Activated CD4-positive, alpha-beta T cell treated with anti-CD3 and anti-CD28 coated beads for 1 hour (primary cell): ENCODE measurements around the gene CX3CL1.
"Not testable (repeated sequence)": the region's sequence is repeated elsewhere in the genome, so short reads cannot be mapped to it uniquely, and the experiment has no call there.

Experiments
- DNase-seq: peaks from one replicate; pipeline ENCODE4 v3.0.0-alpha.2; 2020

CX3CL1 gene

DNA sequence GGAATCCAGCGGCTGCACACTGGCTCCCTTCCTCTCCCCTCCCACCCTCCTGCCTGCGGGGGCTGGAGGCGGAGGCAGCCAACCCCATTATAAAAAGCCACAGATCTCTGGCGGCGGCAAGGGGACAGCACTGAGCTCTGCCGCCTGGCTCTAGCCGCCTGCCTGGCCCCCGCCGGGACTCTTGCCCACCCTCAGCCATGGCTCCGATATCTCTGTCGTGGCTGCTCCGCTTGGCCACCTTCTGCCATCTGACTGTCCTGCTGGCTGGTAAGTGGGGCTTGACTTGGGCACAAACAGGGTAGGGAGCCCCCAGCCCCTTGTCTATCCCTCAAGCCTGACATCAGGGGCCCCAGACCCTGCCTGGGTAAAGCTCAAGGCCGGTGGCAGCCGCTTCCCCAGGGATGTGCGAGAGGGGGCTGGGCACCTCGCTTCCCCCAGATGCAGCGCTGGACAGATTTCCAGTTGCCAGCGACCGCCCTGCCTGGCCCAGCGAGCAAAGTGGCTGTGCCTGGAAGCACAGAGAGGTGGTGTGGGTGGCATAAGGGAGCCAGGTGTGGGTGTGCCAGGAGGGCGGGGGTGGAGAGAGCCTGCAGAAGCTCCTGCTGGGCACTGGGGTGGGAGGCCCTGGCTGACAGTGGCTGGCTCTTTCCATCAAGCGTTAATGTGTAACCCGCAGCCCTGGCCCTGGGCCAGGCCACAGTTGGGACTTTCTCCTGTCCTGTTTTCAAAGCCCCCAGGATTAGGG lies at the start of gene CX3CL1:
Gene CX3CL1, plus strand, starts transcription at position 119 of the 745 bp plus-strand sequence. Its CDS starts 79 bp downstream, at position 198.
- no peak for DNase-seq

DNA sequence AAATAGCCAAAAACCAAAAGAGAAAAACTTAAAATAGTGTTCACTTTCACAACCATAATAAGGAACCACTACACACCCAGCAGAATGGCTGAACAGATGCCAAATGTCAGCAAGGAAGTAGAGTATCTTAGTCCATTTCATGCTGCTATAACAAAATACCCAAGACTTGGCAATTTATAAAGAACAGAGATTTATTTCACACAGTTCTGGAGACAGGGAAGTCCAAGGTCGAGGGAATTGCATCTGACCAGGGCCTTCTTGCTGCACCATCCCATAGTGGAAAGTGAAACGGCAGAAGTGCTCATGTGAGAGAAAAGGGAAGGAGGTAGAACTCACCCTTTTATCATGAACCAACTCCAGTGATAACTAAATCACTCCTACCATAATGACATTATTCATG lies 47.5 kb upstream of the CX3CL1 start:
- no peak for DNase-seq

DNA sequence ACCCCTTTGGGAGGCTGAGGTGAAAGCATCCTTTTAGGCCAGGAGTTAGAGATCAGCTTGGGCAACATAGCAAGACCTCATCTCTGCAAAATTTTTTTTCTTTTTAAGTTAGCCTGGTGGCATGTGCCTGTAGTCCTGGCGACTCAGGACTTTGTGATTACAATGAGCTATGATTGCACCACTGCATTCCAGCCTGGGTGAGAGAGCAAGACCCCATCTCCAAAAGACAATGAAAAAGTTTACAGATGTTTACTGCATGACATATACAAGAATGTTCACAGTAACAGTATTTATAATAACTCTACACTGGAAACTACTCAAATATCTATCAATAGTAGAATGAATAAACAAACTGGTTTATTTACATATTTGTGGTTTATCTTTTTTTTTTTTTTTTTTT lies 46.8 kb upstream of the CX3CL1 start:
- no peak for DNase-seq

DNA sequence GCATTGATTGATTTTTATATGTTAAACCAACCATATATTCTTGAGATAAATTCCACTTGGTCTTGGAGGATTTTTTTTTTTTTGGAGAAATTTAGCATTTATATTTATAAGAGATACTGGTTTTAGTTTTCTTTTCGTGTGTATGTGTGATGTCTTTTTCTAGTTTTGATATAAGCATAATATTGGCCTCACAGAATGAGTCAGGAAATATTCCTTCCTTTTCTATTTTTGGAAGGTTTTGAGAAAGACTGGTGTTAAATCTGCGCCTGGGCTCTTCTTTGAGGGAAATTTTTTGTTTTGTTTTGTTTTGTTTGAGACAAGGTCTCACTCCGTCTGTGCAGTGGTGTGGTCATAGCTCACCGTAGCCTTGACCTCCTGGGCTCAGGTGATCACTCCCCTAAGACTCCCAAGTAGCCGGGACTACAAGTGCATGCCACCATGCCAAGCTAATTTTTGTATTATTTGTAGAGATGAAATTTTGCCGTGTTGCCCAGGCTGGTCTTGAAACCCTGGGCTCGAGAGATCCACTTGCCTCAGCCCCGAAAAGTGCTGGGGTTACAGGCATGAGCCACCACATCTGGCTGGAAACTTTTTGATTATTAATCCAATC lies 42.5 kb upstream of the CX3CL1 start:
- DNase-seq = no peak

DNA sequence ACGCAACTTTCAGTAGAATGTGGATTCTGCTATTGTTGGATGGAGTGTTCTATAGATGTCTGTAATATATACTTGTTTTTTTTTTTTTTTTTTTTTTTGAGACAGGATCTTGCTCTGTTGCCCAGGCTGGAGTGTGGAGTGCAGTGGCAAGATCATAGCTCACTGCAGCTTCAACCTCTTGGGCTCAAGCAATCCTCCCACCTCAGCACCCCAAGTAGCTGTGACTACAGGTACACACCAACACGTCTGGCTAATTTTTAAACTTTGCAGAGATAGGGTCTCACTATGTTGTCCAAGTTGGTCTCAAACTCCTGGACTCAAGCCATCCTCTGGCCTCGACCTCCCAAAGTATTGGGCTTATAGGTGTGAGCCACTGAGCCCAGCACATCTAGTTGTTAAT lies 40.9 kb upstream of the CX3CL1 start:
- no peak for DNase-seq

DNA sequence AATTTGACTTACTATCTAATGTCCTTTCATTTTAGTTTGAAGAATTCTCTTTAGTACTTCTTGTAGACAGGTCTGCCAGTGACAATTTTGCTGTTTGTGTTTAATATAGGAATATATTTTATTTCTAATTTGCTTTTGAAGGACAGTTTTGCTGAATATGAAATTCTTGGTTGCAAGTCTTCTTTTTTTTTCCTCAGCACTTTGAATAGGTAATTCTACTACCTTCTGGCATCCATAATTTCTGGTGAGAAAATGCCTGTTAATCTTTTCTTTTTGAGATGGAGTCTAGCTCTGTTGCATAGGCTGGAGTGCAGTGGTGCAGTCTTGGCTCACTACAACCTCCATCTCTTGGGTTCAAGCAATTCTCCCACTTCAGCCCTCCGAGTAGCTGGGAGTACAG lies 38.9 kb upstream of the CX3CL1 start:
- no peak for DNase-seq

DNA sequence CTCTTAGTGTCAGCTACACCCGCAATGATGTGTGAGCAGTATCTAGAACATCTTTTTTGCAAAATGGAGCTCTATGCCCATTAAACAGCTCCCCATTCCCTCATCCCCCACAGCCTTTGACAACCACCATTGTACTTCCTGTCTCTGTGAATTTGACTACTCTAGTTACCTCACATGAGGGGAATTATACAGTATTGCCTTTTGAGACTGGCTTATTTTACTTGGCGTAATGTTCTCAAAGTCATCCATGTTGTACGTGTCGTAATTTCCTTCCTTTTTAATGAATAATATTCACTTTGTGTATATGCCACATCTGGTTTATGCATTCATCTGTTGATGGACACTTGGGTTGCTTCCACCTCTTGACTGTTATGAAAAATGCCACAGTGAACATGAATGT lies 36.9 kb upstream of the CX3CL1 start:
- DNase-seq = no peak

DNA sequence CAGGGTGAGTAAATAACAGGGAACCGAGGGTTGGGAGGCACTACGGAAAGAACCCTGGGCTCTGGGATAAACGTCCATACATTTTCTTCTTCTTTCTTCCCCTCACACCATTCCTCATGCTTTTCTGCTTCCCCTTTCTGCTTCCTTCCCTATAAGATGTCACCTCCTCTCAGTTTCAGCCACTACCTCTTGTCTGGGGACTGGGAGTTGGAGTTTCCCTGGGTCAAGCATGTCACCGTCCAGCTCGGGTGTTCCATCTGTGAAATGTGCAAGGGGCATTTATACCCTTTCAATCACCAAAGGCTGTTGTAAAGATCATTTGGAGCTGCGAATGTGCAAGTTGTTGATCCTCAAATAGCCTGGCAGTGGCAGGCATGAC lies 31.2 kb upstream of the CX3CL1 start:
- DNase-seq = no peak

DNA sequence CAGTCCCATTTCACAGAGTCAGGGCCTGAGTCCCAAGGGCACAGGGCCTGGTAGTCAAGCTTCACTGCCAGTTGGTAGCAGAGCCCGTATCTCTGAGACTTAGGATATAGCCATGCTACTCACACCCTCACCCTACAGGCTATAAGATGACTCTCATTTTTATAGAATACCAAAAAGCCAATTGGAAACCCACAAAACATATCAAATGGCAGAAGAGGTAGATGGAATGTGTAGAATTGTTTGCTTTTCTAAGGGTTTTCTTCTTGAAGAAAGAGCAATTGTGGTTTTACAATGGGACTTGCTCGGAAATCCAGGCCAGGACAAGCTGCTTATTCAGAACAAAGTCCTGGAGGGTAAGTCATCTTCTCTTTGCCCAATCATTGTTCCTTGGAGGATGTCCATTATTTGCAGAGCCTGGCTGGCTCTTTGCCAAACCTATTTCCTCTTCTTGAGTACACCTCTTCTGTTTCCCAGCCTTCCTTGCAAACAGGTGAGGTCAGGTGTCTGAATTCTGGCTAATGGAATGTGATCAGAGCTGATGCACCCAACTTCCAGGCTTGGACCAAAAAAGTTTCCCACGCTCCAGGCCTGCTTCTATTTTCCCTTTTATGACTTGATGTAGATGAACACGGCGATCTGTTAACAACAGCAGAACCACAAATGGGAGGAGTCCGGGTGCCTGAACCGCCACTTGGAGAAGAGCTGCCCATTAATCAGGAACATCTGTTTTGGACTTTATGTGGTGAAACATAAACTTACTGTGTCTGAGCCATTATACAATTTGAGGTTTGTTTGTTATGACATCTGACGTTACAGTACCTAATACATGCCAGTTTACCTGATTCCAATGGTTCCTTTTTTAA lies 30.6 kb upstream of the CX3CL1 start:
- DNase-seq = no peak

DNA sequence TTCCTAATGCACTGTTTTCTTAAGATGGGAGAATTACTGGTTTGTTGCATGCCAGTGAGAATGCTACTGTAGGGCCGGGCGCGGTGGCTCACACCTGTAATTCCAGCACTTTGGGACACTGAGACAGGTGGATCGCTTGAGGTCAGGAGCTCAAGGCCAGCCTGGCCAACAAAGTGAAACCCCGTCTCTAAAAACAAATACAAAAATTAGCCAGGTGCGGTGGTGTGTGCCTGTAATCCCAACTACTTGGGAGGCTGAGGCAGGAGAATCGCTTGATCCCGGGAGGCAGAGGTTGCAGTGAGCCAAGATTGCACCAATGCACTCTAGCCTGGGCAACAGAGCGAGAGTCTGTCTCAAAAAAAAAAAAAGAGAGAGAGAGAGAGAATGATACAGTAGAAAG lies 29.7 kb upstream of the CX3CL1 start:
- DNase-seq = not testable (repeated sequence)

DNA sequence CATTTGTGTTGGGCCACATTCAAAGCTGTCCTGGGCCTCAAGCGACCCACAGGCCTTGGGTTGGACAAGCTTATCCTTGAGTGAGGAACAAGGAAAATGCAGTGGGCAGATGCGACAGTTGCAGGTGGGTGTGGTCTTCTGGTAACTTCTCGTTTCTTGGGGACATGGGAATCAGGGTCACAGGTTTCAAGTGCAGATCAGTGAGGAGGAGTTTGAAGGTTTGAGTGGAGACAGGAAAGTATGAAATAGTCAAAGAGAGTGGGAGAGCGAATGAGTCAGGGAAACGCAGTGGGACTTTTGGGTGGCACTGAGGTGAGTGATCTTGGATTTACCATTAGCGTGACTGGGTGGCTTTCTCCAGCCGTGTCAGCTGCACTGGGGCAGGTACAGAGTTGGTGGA lies 29.1 kb upstream of the CX3CL1 start:
- DNase-seq = no peak

DNA sequence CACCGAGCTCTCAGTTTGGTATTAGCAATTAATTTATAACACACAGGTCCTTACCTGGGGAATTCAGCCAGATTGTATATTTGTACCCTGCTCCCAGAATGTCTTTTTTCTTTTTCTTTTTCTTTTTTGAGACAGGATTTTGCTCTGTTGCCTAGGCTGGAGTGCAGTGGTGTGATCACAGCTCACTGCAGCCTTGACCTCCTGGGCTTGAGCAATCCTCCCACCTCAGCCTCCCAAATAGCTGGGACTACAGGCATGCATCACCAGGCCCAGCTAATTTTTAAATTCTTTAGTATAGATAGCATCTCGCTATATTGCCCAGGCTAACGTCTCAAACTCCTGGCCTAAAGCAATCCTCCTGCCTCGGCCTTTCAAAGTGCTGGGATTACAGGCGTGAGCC lies 28.2 kb upstream of the CX3CL1 start:
- not testable (repeated sequence) for DNase-seq

DNA sequence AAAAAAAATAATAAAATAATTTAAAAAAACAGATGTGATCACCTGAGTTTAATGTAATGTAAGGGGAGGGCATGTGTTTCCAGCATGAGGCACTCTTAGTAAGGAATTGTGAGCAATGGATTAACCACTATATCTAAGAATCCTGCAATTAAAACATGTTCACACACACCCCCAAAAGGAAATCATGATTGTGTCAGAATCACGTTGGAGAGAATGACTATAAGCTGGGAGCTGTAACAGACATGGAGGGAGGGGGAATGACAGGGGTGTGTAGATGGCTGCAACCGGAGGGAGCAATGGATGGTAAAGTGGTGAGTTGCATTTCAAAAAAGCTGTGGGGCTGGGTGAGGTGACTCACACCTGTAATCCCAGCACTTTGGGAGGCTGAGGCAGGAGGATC lies 27.3 kb upstream of the CX3CL1 start:
- no peak for DNase-seq

DNA sequence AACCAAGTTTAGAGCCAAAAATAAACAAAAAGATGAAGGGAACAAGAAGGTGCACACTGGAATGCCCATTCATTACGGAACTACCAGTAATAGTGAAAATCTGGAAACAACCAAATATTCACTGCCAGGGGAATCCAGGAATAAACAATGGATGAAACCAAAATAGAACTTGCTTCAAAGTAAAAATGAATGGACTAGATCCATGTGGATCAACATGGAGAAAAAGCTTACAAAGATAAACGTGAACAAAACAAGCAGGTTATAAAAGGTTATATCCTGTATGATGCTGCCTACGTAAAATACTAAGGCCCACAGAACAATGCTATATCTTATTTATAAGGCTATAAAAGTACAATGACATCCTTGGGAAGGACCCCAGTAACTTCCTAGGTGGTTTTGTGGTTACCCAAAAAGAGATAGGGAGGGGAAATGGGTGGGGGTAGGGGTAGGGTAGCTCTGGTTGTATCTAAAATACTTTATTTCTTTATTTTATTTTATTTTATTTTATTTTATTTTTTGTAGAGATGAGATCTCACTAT lies 26.6 kb upstream of the CX3CL1 start:
- no peak for DNase-seq

DNA sequence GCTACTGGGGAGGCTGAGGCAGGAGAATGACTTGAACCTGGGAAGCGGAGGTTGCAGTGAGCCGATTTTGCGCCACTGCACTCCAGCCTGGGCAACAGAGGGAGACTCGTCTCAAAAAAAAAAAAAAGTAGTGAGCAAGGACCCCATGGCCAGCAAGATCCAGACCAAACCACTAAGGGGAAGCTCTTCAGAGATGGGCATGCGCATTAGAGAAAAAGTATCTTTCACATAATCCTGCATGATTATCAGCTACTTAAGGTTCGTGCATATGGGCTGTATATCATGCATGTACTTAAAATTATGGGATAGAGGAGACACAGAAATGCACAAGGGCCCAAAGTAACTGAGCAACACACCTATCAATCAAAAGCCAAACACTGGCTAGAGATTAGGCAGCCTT lies 24.4 kb upstream of the CX3CL1 start:
- no peak for DNase-seq

DNA sequence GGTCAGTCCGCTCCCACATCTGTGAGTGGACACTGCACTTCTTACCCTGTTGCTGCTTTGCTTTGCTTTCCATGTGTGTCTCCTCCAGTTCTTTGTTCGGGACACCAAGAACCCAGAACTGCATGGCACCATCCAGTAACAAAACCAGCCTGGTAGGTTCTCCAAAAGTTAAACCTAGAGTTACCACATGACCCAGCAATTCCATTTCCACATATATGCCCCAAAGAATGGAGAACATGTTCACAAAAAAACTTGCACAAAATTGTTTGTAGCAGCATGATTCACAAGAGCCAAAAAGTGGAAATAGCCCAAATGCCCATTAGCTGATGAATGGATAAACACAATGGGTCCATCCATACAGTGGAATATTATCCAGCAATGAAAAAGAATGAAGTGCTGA lies 24.0 kb upstream of the CX3CL1 start:
- no peak for DNase-seq

DNA sequence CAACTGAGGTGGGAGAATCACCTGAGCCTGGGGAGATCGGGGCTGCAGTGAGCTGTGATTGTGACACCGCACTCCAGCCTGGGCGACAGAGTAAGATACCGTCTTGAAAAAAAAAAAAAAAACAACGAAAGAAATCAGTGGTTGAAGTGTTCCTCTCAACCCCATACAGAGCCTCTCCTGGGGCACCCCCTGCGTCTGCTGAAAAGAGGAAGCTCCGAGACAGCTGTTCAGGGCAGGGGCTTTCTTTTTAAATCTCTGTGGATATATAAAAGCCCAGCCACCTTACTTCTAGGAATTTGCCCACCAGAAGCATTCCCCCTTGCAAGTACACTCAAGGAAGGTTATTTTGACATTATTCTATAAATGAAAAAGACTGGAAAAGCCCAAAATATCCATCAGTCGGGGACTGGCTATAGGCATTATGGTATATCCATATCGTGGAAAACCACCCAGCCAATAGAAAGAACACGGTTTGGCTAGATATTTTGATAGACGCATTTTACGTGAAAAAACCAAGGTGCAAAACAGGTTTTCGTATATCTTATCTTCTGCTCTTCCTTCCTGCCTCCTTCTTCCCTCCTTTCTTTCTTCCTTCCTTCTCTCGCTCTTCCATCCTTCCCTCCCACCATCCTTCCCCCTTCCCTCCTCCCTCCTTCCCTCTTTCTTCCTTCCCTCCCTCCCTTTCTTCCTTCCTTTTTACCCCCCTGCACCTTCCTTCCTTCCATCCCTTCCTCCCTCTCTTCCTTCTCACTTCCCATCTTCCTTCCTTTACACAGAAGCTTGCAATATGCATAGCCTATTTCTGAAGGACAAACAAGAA lies 22.9 kb upstream of the CX3CL1 start:
- no peak for DNase-seq

DNA sequence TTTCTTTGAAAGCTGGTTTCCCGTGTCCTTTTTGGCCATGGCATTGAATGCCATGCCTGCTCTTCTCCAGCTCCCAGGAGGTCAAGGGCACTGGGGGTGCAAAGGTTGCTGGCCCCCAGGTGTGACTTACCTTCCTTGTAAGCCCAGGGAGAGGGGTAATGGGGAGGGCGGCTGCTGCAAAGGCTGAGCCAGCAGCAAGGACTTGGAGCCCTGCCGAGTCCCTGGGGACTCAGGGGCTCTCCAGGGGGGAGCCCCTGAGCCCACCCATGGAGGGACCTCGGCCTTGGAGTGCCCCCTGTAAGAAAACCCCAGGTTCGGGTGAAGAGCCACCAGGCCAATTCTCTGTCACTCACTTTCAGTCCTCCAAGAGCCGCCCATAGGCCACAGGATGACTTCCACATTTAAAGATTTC lies 19.6 kb upstream of the CX3CL1 start:
- no peak for DNase-seq

DNA sequence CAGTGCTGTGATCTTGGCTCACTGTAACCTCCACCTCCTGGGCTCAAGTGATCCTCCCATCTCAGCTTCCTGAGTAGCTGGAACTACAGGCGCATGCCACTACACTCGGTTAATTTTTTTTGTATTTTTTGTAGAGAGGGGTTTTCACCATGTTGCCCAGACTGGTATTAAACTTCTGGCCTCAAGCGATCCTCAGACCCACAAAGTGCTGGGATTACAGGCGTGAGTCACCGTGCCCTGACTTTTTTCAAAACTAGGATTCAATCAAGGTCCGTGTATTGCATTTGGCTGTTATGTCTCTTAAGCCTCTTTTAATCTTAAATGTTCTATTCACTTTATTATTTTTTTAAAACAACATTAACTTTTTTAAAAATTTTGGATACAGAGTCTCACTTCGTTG lies 18.0 kb upstream of the CX3CL1 start:
- DNase-seq = no peak

DNA sequence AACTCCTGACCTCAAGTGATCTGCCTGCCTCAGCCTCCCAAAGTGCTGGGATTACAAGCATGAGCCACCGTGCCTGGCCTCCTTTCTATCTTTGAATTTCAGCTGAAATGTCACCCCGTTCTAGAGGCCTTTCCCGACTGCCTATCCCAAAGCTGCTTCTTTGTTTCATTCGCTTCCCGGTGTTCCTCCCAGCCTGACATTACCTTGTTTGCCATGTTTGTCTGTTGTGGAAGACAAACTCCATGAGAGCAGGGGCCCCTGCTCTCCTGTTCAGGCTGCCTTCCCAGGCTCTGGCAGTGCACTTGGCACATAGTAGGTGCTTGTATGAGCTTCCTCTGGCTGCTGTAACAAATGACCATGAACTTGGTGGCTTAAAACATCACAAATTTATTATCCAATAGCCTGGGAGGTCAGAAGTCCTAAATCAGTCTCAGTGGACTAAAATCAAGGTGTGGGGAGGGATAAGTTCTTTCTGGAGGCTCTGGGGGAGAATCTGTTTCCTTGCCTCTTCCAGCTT lies 16.3 kb upstream of the CX3CL1 start:
- DNase-seq = no peak

DNA sequence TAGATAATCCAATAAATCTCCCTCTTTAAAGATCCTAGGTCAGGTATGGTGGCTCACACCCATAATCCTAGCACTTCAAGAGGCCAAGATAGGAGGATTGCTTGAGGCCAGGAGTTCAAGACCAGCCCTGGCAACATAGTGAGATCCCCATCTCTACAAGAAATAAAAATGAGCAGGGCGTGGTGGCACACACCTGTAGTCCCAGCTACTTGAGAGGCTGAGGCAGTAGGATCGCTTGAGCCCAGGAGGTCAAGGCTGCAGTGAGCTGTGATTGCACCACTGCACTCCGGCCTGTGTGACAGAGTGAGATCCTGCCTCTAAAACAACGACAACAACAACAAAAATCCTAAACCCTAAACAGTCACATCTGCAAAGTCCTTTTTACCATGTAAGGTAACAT lies 15.7 kb upstream of the CX3CL1 start:
- no peak for DNase-seq

DNA sequence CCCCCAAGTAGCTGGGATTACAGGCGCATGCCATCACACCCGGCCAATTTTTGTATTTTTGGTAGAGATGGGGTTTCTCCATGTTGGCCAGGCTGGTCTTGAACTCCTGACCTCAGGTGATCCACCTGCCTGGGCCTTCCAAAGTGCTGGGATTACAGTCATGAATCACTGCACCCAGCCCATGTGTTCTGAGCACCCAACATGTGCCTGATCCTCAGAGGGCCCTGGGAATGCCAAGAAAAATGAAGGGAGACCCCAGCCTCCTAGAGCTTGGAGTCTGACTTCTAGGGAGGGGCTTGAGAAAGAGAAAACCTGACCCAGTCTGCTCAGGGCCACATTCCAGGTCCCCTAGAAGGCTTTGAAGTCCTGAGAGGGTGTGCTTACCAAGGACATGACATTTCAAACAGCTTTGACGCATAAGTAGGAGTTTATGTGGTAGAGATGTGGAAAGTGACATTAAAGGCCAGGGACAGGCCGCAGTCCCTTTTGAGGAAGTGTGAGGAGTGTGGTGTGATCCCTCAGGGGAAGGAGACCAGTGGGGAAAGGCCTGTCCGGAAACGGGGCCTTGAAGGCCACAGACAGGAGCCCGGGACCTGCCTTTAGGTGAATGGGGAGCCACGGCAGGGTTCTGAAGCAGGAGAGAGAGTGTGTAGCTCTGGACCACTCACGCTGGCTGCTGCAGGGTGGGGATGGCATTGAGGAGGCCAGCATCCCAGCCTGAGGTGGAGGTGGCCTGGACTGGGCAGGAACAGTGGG lies 14.8 kb upstream of the CX3CL1 start:
- DNase-seq = no peak
